GM18498 (cell line): ENCODE results near the gene TMEM62.
"Not testable (repeated sequence)": the region's sequence is repeated elsewhere in the genome, so short reads cannot be mapped to it uniquely, and the experiment has no call there.

ENCODE experiments used
- ATAC-seq: cut with Tn5 transposase; IDR thresholded peaks from one replicate; pipeline ENCODE4 v1.9.1; 2021; ENCODE audit warnings: mild to moderate bottlenecking, moderate library complexity; ENCODE audit not compliant: unreplicated experiment

The TMEM62 gene

GRCh38 chr15:43208052-43209002 is 74.9 kb downstream of the TMEM62 start:
- ATAC-seq = no peak

- ATAC-seq = no peak
Observed at GRCh38 chr15:43209059-43209824, 75.9 kb downstream of the TMEM62 start.

GRCh38 chr15:43210172-43210745 is 76.9 kb downstream of the TMEM62 start:
- no peak for ATAC-seq

- ATAC-seq = no peak
Observed at GRCh38 chr15:43210807-43211206, 77.4 kb downstream of the TMEM62 start.

DNA sequence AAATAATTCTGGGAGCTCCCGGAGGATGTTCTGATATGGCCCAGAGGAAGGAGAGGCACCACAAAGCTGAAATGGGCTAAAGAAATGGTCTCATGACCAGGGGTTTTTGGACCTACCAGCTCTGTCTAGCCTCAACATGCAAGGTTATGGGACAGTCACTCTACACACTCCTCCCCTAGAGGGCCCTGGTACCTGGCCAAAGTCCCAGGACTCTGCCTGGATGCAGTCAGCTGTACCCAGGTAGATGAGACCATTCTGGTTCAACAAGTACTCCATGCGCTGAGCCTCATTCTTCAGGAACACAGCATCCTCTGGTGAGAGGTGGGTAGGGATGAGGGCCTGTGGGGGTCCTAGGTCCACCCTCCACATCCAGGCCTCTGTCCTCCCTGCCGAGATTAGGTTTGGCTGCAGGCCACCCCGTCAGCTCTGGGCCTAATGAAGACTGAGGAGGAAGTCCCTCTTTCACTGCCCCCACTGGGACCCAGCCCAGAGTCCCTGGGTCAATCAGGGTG is 77.9 kb downstream of the TMEM62 start:
- no peak for ATAC-seq

GRCh38 chr15:43212299-43212698 is 78.9 kb downstream of the TMEM62 start:
- ATAC-seq = no peak

GRCh38 chr15:43212951-43213350 is 79.6 kb downstream of the TMEM62 start:
- no peak for ATAC-seq

DNA sequence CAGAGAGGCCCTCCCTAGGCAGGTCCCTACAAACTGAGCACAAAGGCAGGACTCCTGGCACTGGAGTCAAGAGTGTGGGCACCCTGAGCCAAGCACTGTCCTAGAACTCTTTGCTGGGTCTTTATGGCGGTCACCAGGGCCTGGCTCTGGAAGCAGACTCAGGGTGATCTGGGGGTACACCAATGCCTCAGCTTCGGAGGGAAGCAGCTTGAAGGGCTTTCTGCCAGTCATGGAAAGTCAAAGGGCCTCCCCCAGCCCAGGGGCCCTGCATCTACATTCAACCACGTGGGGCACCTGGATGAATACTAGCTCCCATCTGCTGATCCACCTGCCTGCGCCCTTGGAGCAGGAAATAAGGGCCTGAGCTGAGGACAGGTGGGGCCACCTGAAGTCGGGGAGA is 80.1 kb downstream of the TMEM62 start:
- no peak for ATAC-seq

GRCh38 chr15:43214169-43214568 is 80.8 kb downstream of the TMEM62 start:
- ATAC-seq = no peak

- no peak for ATAC-seq
Observed at GRCh38 chr15:43214592-43215295, 81.4 kb downstream of the TMEM62 start.

DNA sequence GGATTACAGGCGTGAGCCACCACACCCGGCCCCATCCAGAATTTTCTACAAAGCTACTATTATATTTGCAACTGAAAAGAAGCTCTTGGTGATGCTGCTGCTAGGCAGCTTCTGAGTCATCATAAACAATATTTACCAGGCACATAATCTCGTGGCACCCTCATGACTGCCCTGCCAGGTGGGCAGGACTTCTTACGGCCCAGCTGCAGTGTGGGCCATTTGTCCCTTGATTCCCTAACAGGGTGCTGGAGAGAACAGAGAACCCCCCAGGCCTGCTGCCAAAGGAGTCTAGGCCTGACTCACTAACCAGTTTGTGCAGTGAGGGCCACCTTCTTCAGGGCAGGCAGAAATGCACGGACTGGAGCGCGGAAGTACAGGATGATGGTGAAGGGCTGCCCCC is 82.6 kb downstream of the TMEM62 start:
- no peak for ATAC-seq

DNA sequence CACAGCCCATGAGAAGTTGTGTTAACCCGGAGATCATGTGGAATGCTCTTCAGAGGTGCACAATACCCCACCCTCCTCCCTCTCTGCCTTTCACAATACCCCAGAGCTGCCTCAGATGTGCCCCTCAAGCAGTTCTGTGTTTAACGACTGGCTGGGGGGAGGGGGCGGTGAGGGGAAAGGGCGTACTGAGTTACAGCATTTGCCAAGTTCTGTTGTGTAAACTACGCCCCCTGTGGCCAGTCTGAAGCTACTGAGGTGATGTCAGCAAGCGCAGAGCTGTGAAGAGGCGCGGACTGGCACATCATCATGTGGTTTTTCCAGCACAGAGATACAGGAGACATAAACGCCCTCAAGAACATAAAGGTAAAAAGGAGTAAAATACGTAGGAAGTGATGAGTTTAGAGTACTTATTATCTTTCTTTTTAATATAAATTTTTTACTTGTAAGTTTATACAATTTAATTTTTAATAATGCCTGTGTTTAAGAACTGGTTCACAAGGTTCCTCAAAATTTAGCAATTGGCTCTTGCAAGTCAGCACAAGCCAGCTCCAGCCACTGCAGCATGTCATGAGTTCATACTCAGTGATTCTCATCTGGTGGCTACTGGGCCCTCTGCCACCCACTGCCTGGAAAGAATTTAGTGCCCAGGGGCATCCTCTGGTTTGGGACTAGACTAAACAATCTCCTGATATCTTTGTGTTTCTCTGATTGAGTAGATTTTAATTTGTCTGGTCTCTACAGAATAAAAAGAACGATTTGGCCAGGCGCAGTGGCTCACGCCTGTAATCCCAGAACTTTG is 85.7 kb downstream of the TMEM62 start:
- no peak for ATAC-seq

DNA sequence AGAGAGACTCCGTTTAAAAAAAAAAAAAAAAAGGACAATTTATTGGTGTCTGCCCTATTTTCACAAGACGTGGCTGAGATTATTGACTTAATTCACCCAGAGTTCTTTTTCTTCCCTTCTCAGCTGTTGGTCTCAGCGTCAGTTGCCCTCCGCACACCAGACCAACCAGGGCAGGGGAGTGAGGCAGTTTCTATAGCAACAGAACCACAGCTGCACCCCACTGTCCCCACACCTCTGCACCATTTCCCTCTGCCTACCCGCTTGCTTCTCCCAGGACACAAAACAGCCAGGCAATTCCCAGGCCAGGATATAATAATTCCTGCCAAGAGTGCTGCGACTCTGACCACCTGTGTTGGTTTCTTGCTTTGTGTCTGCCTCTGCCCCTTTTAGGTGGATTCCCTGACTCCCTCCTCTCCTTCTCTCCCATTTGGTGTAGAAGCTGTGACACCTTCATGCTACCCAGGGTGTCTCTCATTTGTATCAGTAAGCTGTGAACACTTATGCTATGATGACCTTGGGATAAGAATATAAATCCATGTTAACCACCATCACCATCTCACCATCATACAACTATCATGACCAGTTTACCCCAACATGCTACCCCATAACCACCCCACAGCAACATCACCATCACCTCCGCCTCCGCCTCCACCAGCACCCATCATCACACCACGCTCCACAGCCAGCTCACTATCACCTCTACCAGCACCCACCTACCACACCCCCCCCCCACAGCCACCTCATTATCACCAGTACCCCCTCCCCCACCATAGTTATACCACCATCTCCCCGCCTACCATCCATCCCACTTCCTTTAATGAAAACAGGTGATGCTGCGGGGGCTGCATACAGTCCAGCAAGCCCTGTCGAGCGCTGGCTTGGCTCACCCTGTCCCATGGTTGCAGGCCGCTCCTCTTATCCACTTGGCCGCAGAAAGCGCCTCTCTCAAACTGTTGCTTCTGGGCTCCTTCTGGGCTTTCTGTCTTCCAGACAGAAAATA is 86.8 kb downstream of the TMEM62 start:
- no peak for ATAC-seq

GRCh38 chr15:43220991-43221403 is 87.6 kb downstream of the TMEM62 start, which contains the start of gene EPB42:
EPB42 (minus strand) TSS chr15:43221018; CDS start chr15:43220825, 193 bp downstream.
- ATAC-seq = no peak

DNA sequence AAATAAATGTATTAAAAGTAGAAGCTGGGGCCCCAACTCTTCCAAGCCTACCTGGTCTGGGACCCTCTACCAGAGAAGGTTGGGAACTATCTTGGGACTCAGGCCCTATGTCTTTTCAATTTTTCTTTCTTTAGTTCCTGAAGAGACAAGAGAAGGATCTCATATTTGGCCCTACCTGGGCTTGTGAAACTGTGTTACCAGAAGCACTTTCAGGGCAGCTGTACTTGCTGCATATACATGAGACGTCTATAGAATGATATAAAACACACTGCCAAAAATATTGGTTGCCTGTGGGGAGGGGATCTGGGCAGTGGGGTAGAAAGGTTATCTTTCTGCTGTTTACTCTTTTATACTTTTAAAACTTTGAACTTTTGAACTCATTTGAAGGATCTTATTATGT is 88.0 kb downstream of the TMEM62 start:
- no peak for ATAC-seq

- ATAC-seq = no peak
Observed at GRCh38 chr15:43225201-43225949, 92.0 kb downstream of the TMEM62 start.

GRCh38 chr15:43225950-43226255 is 92.5 kb downstream of the TMEM62 start:
- ATAC-seq = not testable (repeated sequence)
